ENCODE results near the gene SLC5A11.

- TF ChIP-seq, protein P1, sequence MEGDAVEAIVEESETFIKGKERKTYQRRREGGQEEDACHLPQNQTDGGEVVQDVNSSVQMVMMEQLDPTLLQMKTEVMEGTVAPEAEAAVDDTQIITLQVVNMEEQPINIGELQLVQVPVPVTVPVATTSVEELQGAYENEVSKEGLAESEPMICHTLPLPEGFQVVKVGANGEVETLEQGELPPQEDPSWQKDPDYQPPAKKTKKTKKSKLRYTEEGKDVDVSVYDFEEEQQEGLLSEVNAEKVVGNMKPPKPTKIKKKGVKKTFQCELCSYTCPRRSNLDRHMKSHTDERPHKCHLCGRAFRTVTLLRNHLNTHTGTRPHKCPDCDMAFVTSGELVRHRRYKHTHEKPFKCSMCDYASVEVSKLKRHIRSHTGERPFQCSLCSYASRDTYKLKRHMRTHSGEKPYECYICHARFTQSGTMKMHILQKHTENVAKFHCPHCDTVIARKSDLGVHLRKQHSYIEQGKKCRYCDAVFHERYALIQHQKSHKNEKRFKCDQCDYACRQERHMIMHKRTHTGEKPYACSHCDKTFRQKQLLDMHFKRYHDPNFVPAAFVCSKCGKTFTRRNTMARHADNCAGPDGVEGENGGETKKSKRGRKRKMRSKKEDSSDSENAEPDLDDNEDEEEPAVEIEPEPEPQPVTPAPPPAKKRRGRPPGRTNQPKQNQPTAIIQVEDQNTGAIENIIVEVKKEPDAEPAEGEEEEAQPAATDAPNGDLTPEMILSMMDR (IDR thresholded peaks at IDR 0.05; ENCODE audit: low read depth, low read length): no peak
- no peak for TF ChIP-seq MYC (IDR thresholded peaks at IDR 0.05; ENCODE audit: low read depth, low read length)
These were observed 112.1 kb downstream of the SLC5A11 start for GRCh38 chr16:24957887-24958286.

All from NB4 (cell line).